Loucy (cell line): Measurements from ENCODE around the gene CDH13.

Experiments used
- CTCF ChIP-seq: fragments of 200-600 bp; sonication (generic); conservative IDR thresholded peaks from 2 replicates; pipeline ENCODE4 v1.5.1; 2014; ENCODE audit warnings: mild to moderate bottlenecking, antibody characterized with exemption, low read length
- EZH2phosphoT487 ChIP-seq: fragments of 200-600 bp; IDR thresholded peaks from 2 replicates; pipeline ENCODE4 v1.6.1; 2018; ENCODE audit warnings: antibody characterized with exemption, mild to moderate bottlenecking, moderate library complexity, borderline replicate concordance

GRCh38 chr16:82882226-82882625, 255.5 kb downstream of the CDH13 start:
- TF ChIP-seq CTCF (no peak), EZH2phosphoT487 (no peak)
